NCI-H1436 (cell line): ENCODE data around the gene SRM.
"Not testable (repeated sequence)": the region's sequence is repeated elsewhere in the genome, so short reads cannot be mapped to it uniquely, and the experiment has no call there.

Experiments
- DNase-seq: peaks from one replicate; lab custom pipeline; 2025; lab: John Stamatoyannopoulos, UW

The SRM gene

GRCh38 chr1:11064942-11065341 lies 5.1 kb upstream of the SRM start:
- no peak for DNase-seq

GRCh38 chr1:11063937-11064537 lies 4.2 kb upstream of the SRM start:
- not testable (repeated sequence) for DNase-seq

GRCh38 chr1:11062965-11063401 lies 3.2 kb upstream of the SRM start:
- DNase-seq, result peak; percentile 58

GRCh38 chr1:11061652-11062365 lies 2.0 kb upstream of the SRM start:
- DNase-seq, result no peak

GRCh38 chr1:11059155-11059967 lies 457 bp downstream of the SRM start:
- no peak for DNase-seq

GRCh38 chr1:11058595-11059154 lies 1.1 kb downstream of the SRM start:
- no peak for DNase-seq

- DNase-seq, result no peak
These were observed 1.8 kb downstream of the SRM start for GRCh38 chr1:11058026-11058425.

GRCh38 chr1:11057477-11057876 lies 2.3 kb downstream of the SRM start:
- DNase-seq, result no peak

- DNase-seq, result no peak
These were observed 3.3 kb downstream of the SRM start for GRCh38 chr1:11056504-11056903.

GRCh38 chr1:11055676-11056075 lies 4.1 kb downstream of the SRM start:
- no peak for DNase-seq

GRCh38 chr1:11054666-11055065 lies 5.2 kb downstream of the SRM start:
- DNase-seq, result no peak

GRCh38 chr1:11054181-11054580 lies 5.6 kb downstream of the SRM start:
- no peak for DNase-seq

GRCh38 chr1:11053758-11054137 lies 6.1 kb downstream of the SRM start:
- DNase-seq, result no peak

- DNase-seq, result no peak
These were observed 6.7 kb downstream of the SRM start for GRCh38 chr1:11052839-11053757.

GRCh38 chr1:11051781-11052511 lies 7.9 kb downstream of the SRM start:
- no peak for DNase-seq

- DNase-seq, result not testable (repeated sequence)
These were observed 8.7 kb downstream of the SRM start for GRCh38 chr1:11051121-11051520.

- DNase-seq, result no peak
These were observed 13.0 kb downstream of the SRM start, which contains the start of gene MASP2 for GRCh38 chr1:11046625-11047365. TSS of gene MASP2 (minus strand) at chr1:11047239. CDS start at chr1:11047207, 32 bp downstream.

GRCh38 chr1:11046270-11046566 lies 13.6 kb downstream of the SRM start:
- DNase-seq, result no peak

- no peak for DNase-seq
These were observed 14.2 kb downstream of the SRM start for GRCh38 chr1:11045428-11046269.
